Stimulated activated naive B cell treated with anti-CD40 and anti-IgM and Interleukin-4, amounts not matched to agents 10 μg/mL and 1 μg/mL and 100 μg/mL, for 72 hours (primary cell): Measurements from ENCODE around the gene WAC.
"Not testable (repeated sequence)": the region's sequence is repeated elsewhere in the genome, so short reads cannot be mapped to it uniquely, and the experiment has no call there.

Source experiments
- ATAC-seq, 2 donors: fragments of 150-1000 bp; cut with Tn5 transposase; replicated peaks; 2 replicates each; pipeline ENCODE4 v1.10.0; 2021; ENCODE audit warnings: moderate library complexity in 1 of 2
- DNase-seq: peaks from one replicate; pipeline ENCODE4 v3.0.0; 2021
- H3K27ac Mint-ChIP-seq: one replicate; pipeline ENCODE4 v1.8.0; 2022; ENCODE audit warnings: mild to moderate bottlenecking, mixed read lengths
- H3K27me3 Mint-ChIP-seq, 2 donors: one replicate each; pipeline ENCODE4 v1.8.0; 2022; ENCODE audit warnings: mixed read lengths in 2 of 2
- H3K36me3 Mint-ChIP-seq, 2 donors: one replicate each; pipeline ENCODE4 v1.8.0; 2022; ENCODE audit warnings: mixed read lengths in 2 of 2, mild to moderate bottlenecking in 1 of 2
- H3K4me1 Mint-ChIP-seq, 2 donors: one replicate each; pipeline ENCODE4 v1.8.0; 2022; ENCODE audit warnings: mixed read lengths in 2 of 2, mild to moderate bottlenecking in 1 of 2
- H3K4me3 Mint-ChIP-seq, 2 donors: one replicate each; pipeline ENCODE4 v1.8.0; 2022; ENCODE audit warnings: mild to moderate bottlenecking in 2 of 2, mixed read lengths in 2 of 2, moderate library complexity in 1 of 2
- H3K9me3 Mint-ChIP-seq, 2 donors: one replicate each; pipeline ENCODE4 v1.8.0; 2022; ENCODE audit warnings: mixed read lengths in 2 of 2, mild to moderate bottlenecking in 1 of 2

Gene WAC, protein sequence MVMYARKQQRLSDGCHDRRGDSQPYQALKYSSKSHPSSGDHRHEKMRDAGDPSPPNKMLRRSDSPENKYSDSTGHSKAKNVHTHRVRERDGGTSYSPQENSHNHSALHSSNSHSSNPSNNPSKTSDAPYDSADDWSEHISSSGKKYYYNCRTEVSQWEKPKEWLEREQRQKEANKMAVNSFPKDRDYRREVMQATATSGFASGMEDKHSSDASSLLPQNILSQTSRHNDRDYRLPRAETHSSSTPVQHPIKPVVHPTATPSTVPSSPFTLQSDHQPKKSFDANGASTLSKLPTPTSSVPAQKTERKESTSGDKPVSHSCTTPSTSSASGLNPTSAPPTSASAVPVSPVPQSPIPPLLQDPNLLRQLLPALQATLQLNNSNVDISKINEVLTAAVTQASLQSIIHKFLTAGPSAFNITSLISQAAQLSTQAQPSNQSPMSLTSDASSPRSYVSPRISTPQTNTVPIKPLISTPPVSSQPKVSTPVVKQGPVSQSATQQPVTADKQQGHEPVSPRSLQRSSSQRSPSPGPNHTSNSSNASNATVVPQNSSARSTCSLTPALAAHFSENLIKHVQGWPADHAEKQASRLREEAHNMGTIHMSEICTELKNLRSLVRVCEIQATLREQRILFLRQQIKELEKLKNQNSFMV

DNA sequence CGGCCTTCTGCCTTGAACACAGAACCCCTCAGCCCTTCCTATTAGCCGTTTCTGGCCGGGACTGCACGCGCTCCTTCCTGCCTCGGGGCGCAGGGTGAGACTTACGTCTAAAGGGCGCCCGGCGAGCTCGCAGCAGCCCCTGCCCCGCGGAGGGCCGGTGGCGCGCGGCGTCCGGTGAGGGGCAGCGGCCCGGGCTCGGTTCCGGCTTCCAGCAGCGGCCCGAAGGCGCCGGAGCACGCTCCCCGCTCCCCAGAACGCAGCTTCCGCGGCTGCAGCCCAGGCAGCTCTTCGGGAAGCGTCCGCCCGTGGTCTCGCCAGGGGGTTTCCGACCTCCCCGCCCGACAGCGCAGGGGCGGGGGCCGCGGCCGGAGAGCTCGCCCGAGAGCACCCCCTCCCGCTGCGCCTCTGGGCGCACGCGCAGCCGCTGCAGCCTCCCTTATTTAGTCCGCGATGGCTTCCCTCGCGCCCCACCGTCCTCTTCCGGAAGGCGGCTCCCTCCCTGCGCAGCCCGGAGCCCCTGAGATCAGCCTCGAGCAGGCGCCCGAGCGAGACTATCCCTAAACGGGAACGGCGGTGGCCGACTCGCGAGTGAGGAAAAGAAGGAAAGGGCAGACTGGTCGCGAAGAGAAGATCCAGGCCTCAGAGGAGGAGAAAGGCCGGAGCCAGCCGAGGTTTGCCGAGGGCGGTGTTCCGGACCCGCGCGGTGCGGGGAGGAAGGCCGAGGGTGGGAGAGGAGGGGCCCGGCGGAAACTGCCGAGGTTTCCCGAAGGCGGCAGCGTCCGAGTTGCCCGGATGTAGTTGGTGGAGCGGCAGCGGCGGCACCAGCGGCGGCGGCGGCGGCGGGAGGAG lies at the start of gene WAC:
Gene WAC, plus strand, starts transcription at position 782 of the 849 bp plus-strand sequence. CDS start 462 bp downstream, outside the sequence.
- ATAC-seq, result peak; percentile 82 to 84

DNA sequence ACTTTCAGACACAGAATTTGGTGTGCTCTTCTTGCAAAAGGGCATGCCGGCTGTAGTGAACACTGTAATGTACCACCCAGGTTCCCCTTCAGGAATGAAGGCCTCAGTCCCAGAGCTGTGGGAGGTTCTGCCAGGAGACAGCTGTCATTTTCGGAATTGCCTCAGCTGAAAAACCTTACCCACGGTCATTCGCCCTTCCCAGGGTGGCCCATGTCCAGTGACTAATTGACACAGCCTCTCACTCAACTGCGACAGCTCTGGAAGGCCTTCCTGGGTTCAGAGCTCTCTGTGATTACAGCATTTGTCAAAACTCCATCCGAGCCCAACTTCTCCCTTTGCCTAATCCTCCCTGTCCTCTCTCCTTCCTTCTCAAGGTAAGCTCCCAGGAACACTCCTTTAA lies 43.7 kb upstream of the WAC start:
- H3K4me3 Mint-ChIP-seq, result no peak overlapping the region
- peaks cover 0 to 3% of the 10 kb centered on the region in 2 donors for H3K9me3 Mint-ChIP-seq
- peaks cover 0 to 12% of the 10 kb centered on the region in 2 donors for H3K27me3 Mint-ChIP-seq
- ATAC-seq (no peak), DNase-seq (no peak)
- H3K27ac Mint-ChIP-seq, result no peak overlapping the region
- H3K36me3 Mint-ChIP-seq, result peaks cover 0 to 4% of the 10 kb centered on the region in 2 donors
- H3K4me1 Mint-ChIP-seq, result peaks cover 6 to 19% of the 10 kb centered on the region in 2 donors

More for the DNA sequence above, at the start of gene WAC:
- Mint-ChIP-seq H3K9me3 (no peaks in the 10 kb centered on the region), H3K4me3 (peak within 1 kb of the TSS; percentile 100), H3K4me1 (peaks cover 31 to 57% of the 10 kb centered on the region in 2 donors), H3K36me3 (peaks cover 37 to 61% of the 10 kb centered on the region in 2 donors), H3K27ac (peak within 1 kb of the TSS; percentile 100), H3K27me3 (no peaks in the 10 kb centered on the region)
- DNase-seq, result peak; percentile 96

DNA sequence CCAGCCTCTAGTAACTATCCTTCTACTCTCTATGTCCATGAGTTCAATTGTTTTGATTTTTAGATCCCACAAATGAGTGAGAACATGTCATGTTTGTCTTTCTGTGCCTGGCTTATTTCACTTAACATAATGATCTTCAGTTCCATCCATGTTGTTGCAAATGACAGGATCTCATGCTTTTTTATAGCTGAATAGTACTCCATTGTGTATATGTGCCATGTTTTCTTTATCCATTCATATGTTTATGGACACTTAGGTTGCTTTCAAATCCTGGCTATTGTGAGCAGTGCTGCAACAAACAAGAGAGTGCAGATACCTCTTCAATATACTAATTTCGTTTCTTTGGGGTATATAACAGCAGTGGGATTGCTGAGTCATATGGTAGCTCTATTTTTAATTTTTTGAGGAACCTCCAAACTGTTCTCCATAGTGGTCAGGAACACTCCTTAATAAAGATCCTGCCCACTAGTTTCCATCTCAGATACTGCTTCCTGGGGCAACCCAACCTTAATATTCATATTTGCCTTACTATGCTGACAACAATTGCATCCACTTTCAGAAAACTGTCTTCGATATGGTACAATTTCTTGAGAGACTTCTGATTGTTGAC lies 42.6 kb upstream of the WAC start:
- ATAC-seq, H3K4me3 Mint-ChIP-seq, H3K9me3 Mint-ChIP-seq, H3K27ac Mint-ChIP-seq, DNase-seq, H3K36me3 Mint-ChIP-seq: not testable (repeated sequence)
- Mint-ChIP-seq H3K4me1 (peaks cover 6 to 19% of the 10 kb centered on the region in 2 donors), H3K27me3 (peaks cover 0 to 12% of the 10 kb centered on the region in 2 donors)

DNA sequence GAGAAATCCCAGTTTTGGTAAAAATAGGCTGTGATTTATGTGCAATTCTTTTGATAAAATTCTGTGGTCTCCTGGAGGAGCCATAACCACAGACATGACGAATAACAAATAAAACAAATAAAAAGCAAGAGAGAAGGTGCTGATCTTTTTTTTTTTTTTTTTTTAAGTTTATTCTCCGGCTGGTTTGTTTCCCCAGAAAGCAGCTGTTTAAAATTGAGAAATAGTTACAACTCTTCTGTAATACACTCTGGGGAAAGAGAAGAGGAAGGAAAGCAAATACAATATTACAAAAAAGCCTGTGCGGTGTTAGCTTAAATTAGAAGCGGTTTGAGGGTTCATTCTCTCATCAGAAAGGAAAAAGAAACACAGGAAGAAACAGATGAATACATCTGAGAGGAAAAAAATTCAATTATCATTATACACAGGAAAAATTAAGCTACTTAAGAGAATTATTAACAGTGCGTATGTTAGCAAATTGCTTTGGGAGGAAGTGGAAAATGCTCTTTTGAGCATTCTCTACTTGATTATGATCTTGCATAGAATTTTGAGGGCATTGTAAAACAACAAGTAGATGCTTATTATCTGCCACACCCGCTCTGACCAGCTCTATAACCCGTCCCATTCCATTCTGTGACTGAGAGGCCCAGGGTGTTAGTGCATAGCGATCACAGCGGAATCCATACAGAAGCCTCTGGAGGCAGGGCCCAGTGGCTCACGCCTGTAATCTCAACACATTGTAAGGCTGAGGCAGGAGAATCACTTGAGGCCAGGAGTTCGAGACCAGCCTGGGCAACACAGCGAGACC lies 40.6 kb upstream of the WAC start:
- Mint-ChIP-seq H3K4me3 (peak overlapping the region in 1 of 2 donors; percentile 7), H3K36me3 (peaks cover 0 to 4% of the 10 kb centered on the region in 2 donors)
- peak in 1 of 2 donors; percentile 53 for ATAC-seq

DNA sequence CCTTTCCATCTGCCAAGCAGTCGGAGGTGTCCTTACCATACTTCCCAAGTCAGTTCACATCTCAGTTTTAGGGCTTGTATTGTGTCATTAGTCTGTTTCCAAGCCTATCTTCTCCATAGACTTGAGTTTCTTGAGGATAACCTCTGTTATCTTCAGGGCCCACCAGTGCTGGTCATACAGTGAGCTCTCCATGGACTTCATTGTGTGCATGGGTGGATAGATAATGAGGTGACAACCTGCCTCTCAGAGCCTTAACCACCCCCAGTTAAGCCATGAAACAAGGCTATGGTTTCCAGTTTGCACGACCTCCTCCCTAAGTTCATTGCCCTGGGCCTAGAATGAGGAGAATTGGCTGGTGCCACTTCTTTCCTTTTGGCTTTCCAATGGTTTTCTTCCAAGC lies 38.5 kb upstream of the WAC start:
- no peak for DNase-seq
- no peak for ATAC-seq
- Mint-ChIP-seq H3K36me3 (peaks cover 0 to 4% of the 10 kb centered on the region in 2 donors), H3K9me3 (peaks cover 0 to 3% of the 10 kb centered on the region in 2 donors), H3K27me3 (peaks cover 0 to 8% of the 10 kb centered on the region in 2 donors), H3K4me3 (no peak overlapping the region), H3K4me1 (peaks cover 4 to 14% of the 10 kb centered on the region in 2 donors), H3K27ac (no peak overlapping the region)

More for the DNA sequence above, 40.6 kb upstream of the WAC start:
- peaks cover 0 to 3% of the 10 kb centered on the region in 2 donors for H3K9me3 Mint-ChIP-seq
- DNase-seq, result no peak
- H3K4me1 Mint-ChIP-seq, result peaks cover 4 to 15% of the 10 kb centered on the region in 2 donors
- no peak overlapping the region for H3K27ac Mint-ChIP-seq
- peaks cover 0 to 12% of the 10 kb centered on the region in 2 donors for H3K27me3 Mint-ChIP-seq

DNA sequence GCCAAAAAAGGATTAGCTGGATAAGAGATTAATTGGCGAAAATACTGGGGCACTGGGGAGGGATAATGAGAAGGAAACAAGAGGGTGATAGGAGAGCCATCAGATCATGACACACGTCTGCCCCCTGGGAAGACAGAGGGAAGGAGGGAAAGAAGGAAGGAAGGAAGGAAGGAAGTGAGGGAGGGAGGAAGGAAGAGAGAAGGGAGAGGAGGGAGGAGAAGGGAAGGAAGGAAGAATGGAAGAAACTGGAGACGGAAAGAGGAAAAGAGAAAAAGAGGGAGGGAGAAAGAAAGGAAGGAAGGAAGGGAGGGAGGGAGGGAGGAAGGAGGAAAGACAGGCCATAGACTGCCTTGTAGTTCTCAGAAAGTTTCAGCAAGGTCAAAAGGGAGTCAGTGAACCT lies 37.8 kb upstream of the WAC start:
- H3K27ac Mint-ChIP-seq, result no peak overlapping the region
- ATAC-seq, result no peak
- peaks cover 4 to 14% of the 10 kb centered on the region in 2 donors for H3K4me1 Mint-ChIP-seq

DNA sequence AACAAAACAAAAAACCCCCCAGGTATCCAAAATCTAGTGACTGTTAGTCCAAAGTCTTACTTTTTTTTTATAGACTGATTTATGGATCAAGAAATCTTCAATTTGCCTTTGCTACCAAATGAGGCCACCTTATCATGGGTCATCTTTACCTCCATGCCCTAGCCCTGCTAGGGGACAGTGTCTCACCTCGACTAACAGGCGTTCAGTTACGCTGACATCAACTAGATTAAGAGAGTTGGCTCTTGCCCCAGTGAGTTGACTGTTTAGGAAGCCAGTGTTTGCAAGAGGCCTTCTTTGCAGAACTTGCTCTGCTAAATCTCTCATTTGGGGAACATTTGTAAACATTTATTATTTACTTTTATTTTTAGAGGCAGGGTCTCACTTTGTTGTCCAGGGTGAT lies 36.9 kb upstream of the WAC start:
- H3K36me3 Mint-ChIP-seq, result no peaks in the 10 kb centered on the region
- H3K9me3 Mint-ChIP-seq, result no peaks in the 10 kb centered on the region
- H3K4me3 Mint-ChIP-seq, result no peak overlapping the region
- peaks cover 0 to 4% of the 10 kb centered on the region in 2 donors for H3K27me3 Mint-ChIP-seq
- DNase-seq (no peak), ATAC-seq (no peak)
- H3K27ac Mint-ChIP-seq, result no peak overlapping the region
- peaks cover 3 to 14% of the 10 kb centered on the region in 2 donors for H3K4me1 Mint-ChIP-seq

More for the DNA sequence above, 37.8 kb upstream of the WAC start:
- Mint-ChIP-seq H3K4me3 (no peak overlapping the region), H3K9me3 (peaks cover 0 to 2% of the 10 kb centered on the region in 2 donors), H3K36me3 (peaks cover 0 to 2% of the 10 kb centered on the region in 2 donors), H3K27me3 (peaks cover 0 to 7% of the 10 kb centered on the region in 2 donors)
- no peak for DNase-seq

DNA sequence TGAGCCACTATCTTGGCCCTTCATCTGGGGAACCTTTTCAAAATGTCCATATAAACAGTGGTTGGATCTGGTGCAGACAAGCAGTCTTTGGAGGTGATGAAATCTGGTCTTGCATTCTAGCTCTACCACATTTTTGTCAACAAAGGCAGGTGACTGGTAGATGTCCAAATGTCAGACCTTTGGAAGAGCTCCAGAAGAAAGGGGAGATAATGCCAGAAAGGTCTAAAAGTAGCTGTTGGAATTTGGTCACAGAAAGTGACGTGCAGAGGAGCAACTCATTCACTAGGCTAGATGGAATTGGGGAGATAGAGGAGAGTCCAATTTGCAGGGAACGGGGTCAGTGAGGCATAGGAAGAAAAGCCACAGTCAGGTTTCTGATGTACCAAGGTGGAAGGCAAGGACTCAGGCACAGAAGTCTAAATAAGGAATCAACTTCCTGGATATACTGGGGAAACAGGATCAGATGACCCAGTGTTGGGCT lies 36.4 kb upstream of the WAC start:
- H3K4me1 Mint-ChIP-seq, result peaks cover 1 to 9% of the 10 kb centered on the region in 2 donors
- H3K4me3 Mint-ChIP-seq, result no peak overlapping the region
- no peaks in the 10 kb centered on the region for H3K9me3 Mint-ChIP-seq
- DNase-seq (no peak), ATAC-seq (no peak)
- H3K36me3 Mint-ChIP-seq, result no peaks in the 10 kb centered on the region
- no peak overlapping the region for H3K27ac Mint-ChIP-seq
- H3K27me3 Mint-ChIP-seq, result no peaks in the 10 kb centered on the region

DNA sequence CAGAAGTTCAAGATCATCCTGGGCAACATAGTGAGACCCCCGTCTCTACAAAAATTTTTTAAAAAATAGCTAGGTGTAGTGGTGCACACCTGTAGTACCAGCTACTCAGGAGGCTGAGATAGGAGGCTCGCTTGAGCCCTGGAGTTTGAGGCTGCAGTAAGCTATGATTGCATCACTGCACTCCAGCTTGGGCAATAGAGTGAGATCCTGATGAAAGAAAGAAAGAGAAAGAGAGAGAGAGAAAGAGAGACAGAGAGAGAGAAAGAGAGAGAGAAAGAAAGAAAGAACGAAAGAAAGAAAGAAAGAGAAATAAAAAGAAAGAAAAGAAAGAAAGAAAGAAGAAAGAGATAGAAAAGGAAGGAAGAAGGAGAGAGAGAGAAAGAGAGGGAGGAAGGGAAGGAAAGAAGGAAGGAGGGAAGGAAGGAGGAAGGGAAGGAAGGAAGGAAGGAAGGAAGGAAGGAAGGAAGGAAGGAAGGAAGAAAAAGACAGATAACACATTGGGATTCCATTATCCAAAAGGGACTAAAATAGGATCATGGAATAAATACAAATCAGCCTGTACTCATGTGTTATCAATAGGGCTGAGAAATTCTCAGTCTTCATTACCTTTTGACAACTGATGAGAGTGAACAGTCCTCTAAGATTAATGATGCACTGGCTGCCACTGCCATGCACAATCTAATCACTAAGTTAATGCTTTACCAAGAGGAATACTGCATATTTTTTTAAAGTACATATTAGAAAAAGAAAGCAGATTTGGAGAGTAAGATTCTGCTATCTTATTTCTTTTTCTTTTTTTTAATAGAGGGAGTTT lies 35.4 kb upstream of the WAC start:
- no peaks in the 10 kb centered on the region for H3K36me3 Mint-ChIP-seq
- H3K4me3 Mint-ChIP-seq, result no peak overlapping the region
- DNase-seq (no peak), ATAC-seq (no peak)
- H3K27ac Mint-ChIP-seq, result no peak overlapping the region
- H3K4me1 Mint-ChIP-seq, result peaks cover 0 to under 1% of the 10 kb centered on the region in 2 donors
- no peaks in the 10 kb centered on the region for H3K27me3 Mint-ChIP-seq
- no peaks in the 10 kb centered on the region for H3K9me3 Mint-ChIP-seq

DNA sequence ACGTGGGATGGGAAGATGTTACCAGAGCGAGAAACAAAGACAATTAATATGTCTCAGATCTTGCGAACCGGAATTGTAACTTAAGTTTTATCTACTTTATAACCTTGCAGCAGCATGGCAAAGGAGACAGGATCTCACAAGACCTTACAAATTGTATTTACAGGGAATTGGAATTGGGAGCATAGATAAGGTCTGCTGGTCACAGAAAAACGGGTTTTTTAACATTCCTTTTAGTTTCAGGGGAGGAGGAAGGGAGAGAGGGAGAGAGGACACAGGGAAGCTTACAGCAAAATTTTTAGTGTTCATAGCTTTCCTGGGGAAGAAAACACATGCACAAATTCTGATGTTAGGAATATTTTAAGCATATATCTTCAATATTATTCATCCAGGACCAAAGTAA lies 32.7 kb upstream of the WAC start:
- not testable (repeated sequence) for H3K36me3 Mint-ChIP-seq, H3K9me3 Mint-ChIP-seq, H3K27me3 Mint-ChIP-seq, H3K27ac Mint-ChIP-seq, H3K4me1 Mint-ChIP-seq, ATAC-seq, H3K4me3 Mint-ChIP-seq, DNase-seq

DNA sequence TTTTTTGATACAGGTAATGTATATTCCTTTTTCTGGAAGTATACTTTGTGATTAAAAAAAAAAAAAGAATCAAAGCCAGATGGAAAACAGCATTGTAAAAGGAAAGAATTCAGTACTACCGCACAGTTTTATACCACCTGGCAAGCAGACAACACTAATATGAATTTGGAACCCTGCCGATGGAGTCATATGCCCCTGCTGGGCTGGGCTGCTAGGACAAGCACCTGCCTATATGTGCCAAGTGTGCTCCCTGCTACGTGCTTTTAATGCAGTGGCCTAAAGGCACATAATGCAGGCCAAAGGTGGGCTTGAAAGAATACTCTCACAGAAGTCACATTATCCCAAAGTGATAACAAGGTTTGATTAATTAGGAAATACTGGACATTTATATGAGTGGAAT lies 29.8 kb upstream of the WAC start:
- no peak overlapping the region for H3K27ac Mint-ChIP-seq

DNA sequence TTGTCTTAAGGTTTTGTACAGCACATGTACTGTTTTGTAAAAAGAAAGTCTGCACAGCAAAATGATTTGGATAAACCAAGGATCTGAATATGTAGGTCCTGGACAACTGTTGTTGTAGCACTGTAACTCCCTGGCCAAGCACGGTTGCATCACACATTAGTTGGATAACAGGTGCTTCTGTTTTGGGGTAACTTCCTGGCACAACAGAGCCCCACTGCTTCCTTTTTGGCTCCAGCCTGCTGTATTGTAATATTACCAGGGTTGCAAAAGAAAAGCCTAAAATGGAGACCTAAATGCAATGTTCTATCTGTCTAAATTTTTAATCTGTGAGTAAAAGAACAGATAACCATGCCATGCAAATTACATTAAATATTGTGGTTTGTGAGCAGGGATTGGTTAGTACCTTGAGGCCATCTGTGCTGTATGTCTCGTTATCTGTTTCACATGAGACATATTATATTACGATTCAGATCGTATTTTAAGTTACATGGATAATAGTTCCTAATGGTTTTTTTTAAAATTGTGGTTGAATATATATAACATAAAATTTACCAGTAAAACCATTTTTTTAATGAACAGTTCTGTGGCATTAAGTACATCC lies 27.5 kb upstream of the WAC start:
- no peak overlapping the region for H3K27ac Mint-ChIP-seq
- H3K36me3 Mint-ChIP-seq, result peaks cover 0 to 1% of the 10 kb centered on the region in 2 donors
- no peaks in the 10 kb centered on the region for H3K9me3 Mint-ChIP-seq
- DNase-seq, result no peak
- no peaks in the 10 kb centered on the region for H3K4me1 Mint-ChIP-seq
- no peak for ATAC-seq
- no peaks in the 10 kb centered on the region for H3K27me3 Mint-ChIP-seq
- no peak overlapping the region for H3K4me3 Mint-ChIP-seq

More for the DNA sequence above, 29.8 kb upstream of the WAC start:
- Mint-ChIP-seq H3K4me3 (no peak overlapping the region), H3K27me3 (no peaks in the 10 kb centered on the region), H3K36me3 (peaks cover 0 to 1% of the 10 kb centered on the region in 2 donors), H3K4me1 (no peaks in the 10 kb centered on the region), H3K9me3 (no peaks in the 10 kb centered on the region)
- DNase-seq (no peak), ATAC-seq (peak in 1 of 2 donors; percentile 33)
